Neural cell (in vitro differentiated cells): ENCODE results near the gene TMC3. TPM values are rescaled to one million over a fixed set of nuclear protein-coding genes. Genes with fewer than 3 reads are reported as not detected.

ENCODE experiments used
- H2AFZ ChIP-seq: fragments of 200-600, 300-800 bp; sonication (generic), shearing (Covaris generic); 2 replicates; pipeline ENCODE4 v1.6.0; 2014; ENCODE audit warnings: low read depth, mild to moderate bottlenecking, antibody characterized with exemption, low read length, moderate library complexity
- H3F3A ChIP-seq: fragments of 200-600 bp; shearing (Covaris generic); 2 replicates; pipeline ENCODE4 v1.6.1; 2016; ENCODE audit warnings: mild to moderate bottlenecking, moderate library complexity, mixed read lengths, antibody characterized with exemption, low read length; ENCODE audit not compliant: insufficient read depth, poor library complexity, severe bottlenecking
- H3K27ac ChIP-seq: fragments of 200-600, 300-800 bp; sonication (generic), shearing (Covaris generic); 2 replicates; pipeline ENCODE4 v1.5.1; 2014; ENCODE audit warnings: mild to moderate bottlenecking, low read length, moderate library complexity
- H3K27me3 ChIP-seq: fragments of 300-800, 200-600 bp; sonication (generic), shearing (Covaris generic); 2 replicates; pipeline ENCODE4 v1.6.0; 2014; ENCODE audit warnings: mild to moderate bottlenecking, low read depth, low read length, moderate library complexity; ENCODE audit not compliant: insufficient read depth
- H3K36me3 ChIP-seq: fragments of 300-800, 200-600 bp; sonication (generic), shearing (Covaris generic); 2 replicates; pipeline ENCODE4 v1.5.1; 2014; ENCODE audit warnings: mild to moderate bottlenecking, antibody characterized with exemption, low read length, moderate library complexity; ENCODE audit not compliant: insufficient read depth
- H3K4me2 ChIP-seq: fragments of 300-800, 200-600 bp; sonication (generic), shearing (Covaris generic); 2 replicates; pipeline ENCODE4 v1.6.0; 2014; ENCODE audit warnings: mild to moderate bottlenecking, low read length
- H3K4me3 ChIP-seq: fragments of 300-800, 200-600 bp; sonication (generic), shearing (Covaris generic); 2 replicates; pipeline ENCODE4 v1.5.1; 2014; ENCODE audit warnings: mild to moderate bottlenecking, low read length, moderate library complexity
- H3K79me2 ChIP-seq: fragments of 200-600 bp; shearing (Covaris generic); replicated peaks from 2 replicates; pipeline ENCODE4 v1.6.0; 2014; ENCODE audit warnings: mild to moderate bottlenecking, low read length, moderate library complexity; ENCODE audit not compliant: insufficient read depth
- H3K9ac ChIP-seq: fragments of 300-800, 200-600 bp; sonication (generic), shearing (Covaris generic); 2 replicates; pipeline ENCODE4 v1.6.1; 2016; ENCODE audit warnings: mild to moderate bottlenecking, low read length, mixed read lengths
- H3K9me2 ChIP-seq: fragments of 200-600 bp; shearing (Covaris generic); 2 replicates; pipeline ENCODE4 v1.6.1; 2016; ENCODE audit warnings: mild to moderate bottlenecking, low read length, mixed read lengths; ENCODE audit not compliant: insufficient read depth
- H3K9me3 ChIP-seq: fragments of 200-600, 300-800 bp; sonication (generic), shearing (Covaris generic); 2 replicates; pipeline ENCODE4 v1.6.1; 2016; ENCODE audit warnings: mild to moderate bottlenecking, mixed run types, low read length, moderate library complexity, mixed read lengths
- H4K20me1 ChIP-seq: fragments of 200-600 bp; shearing (Covaris generic); 2 replicates; pipeline ENCODE4 v1.6.1; 2016; ENCODE audit warnings: mild to moderate bottlenecking, mixed run types; ENCODE audit not compliant: insufficient read depth
- CTCF ChIP-seq: fragments of 450-650 bp; IDR thresholded peaks from 2 replicates; pipeline ENCODE4 v1.5.1; 2014; ENCODE audit warnings: antibody characterized with exemption, mild to moderate bottlenecking, moderate library complexity; ENCODE audit not compliant: poor library complexity, severe bottlenecking
- EP300 ChIP-seq: fragments of 450-650 bp; conservative IDR thresholded peaks from 2 replicates; pipeline ENCODE4 v1.6.1; 2014; ENCODE audit warnings: antibody characterized with exemption, mild to moderate bottlenecking, moderate library complexity; ENCODE audit not compliant: poor library complexity, severe bottlenecking
- EZH2 ChIP-seq: fragments of 200-600, 300-800 bp; shearing (Covaris generic), sonication (generic); IDR thresholded peaks from 2 replicates; pipeline ENCODE4 v1.6.1; 2014; ENCODE audit warnings: antibody characterized with exemption, low read length, borderline replicate concordance, mild to moderate bottlenecking; ENCODE audit not compliant: insufficient read depth, poor library complexity, severe bottlenecking
- MXI1 ChIP-seq: fragments of 450-650 bp; conservative IDR thresholded peaks from 2 replicates; pipeline ENCODE4 v1.6.1; 2014; ENCODE audit warnings: antibody characterized with exemption, mild to moderate bottlenecking; ENCODE audit not compliant: poor library complexity, severe bottlenecking
- POLR2AphosphoS5 ChIP-seq: IDR thresholded peaks from 2 replicates; pipeline ENCODE4 v1.6.1; 2012
- RAD21 ChIP-seq: fragments of 450-650 bp; conservative IDR thresholded peaks from 2 replicates; pipeline ENCODE4 v1.6.1; 2014; ENCODE audit warnings: antibody characterized with exemption, mild to moderate bottlenecking, moderate library complexity
- SMC3 ChIP-seq: fragments of 450-650 bp; conservative IDR thresholded peaks from 2 replicates; pipeline ENCODE4 v1.6.1; 2014; ENCODE audit warnings: antibody characterized with exemption, mild to moderate bottlenecking, moderate library complexity; ENCODE audit not compliant: poor library complexity
- TAF1 ChIP-seq: IDR thresholded peaks from 2 replicates; pipeline ENCODE4 v1.6.1; 2012; ENCODE audit warnings: low read depth
- polyA plus RNA-seq: library from polyadenylated mRNA; depleted of rRNA; stranded (reverse); fragments of >200 nt; gene quantifications from 2 replicates; pipeline ENCODE4 v1.2.3, GENCODE V29; 2014
- TF ChIP-seq, protein P1 (sequence below): IDR thresholded peaks from 2 replicates; pipeline ENCODE4 v1.6.1; 2012; ENCODE audit warnings: borderline replicate concordance

TMC3 gene
- polyA plus RNA-seq, 1 donor from 2014 or later: not detected

DNA sequence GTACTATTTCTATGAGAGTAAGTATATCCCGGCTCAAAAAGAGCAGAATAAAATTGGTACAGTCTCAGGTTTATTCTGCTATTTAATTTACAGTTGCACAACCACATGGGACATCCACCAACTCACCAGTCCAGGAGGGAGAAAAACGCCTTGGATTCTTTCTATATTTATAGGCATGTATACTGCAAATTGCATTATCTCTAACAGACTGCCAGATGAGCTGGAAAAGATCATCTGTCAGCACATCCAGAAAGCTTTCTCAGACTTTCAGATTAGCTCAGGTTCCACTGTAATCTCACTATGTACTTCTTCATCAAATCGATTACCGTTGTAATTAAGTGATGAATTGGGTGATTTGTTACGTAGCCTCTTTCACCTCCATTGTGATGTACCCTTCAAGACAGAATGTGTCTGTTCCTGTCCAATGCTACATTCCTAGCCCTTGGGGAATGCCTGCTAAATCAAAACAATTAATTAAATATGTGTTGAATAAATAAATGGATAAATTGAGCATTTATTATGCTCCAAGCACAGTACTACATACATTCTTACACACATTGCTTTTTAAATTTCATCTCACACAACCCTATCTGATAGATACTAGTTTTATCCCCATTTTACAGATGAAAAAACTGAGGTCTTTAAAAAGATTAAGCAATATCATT is 38.1 kb upstream of the TMC3 start:
- Histone ChIP-seq H3K79me2 (no peaks in the 10 kb centered on the region), H3K36me3 (no peaks in the 10 kb centered on the region), H3K27me3 (no peaks in the 10 kb centered on the region), H3K4me2 (no peak overlapping the region), H3F3A (no peaks in the 10 kb centered on the region), H2AFZ (no peak overlapping the region), H3K9me2 (no peaks in the 10 kb centered on the region), H4K20me1 (no peaks in the 10 kb centered on the region), H3K9me3 (no peaks in the 10 kb centered on the region), H3K9ac (no peak overlapping the region), H3K27ac (no peak overlapping the region), H3K4me3 (no peak overlapping the region)
- no peak for TF ChIP-seq EZH2
- no peak for TF ChIP-seq TAF1
- TF ChIP-seq SMC3: no peak
- TF ChIP-seq CTCF: no peak
- no peak for TF ChIP-seq RAD21
- TF ChIP-seq POLR2AphosphoS5: no peak
- TF ChIP-seq, protein P1, sequence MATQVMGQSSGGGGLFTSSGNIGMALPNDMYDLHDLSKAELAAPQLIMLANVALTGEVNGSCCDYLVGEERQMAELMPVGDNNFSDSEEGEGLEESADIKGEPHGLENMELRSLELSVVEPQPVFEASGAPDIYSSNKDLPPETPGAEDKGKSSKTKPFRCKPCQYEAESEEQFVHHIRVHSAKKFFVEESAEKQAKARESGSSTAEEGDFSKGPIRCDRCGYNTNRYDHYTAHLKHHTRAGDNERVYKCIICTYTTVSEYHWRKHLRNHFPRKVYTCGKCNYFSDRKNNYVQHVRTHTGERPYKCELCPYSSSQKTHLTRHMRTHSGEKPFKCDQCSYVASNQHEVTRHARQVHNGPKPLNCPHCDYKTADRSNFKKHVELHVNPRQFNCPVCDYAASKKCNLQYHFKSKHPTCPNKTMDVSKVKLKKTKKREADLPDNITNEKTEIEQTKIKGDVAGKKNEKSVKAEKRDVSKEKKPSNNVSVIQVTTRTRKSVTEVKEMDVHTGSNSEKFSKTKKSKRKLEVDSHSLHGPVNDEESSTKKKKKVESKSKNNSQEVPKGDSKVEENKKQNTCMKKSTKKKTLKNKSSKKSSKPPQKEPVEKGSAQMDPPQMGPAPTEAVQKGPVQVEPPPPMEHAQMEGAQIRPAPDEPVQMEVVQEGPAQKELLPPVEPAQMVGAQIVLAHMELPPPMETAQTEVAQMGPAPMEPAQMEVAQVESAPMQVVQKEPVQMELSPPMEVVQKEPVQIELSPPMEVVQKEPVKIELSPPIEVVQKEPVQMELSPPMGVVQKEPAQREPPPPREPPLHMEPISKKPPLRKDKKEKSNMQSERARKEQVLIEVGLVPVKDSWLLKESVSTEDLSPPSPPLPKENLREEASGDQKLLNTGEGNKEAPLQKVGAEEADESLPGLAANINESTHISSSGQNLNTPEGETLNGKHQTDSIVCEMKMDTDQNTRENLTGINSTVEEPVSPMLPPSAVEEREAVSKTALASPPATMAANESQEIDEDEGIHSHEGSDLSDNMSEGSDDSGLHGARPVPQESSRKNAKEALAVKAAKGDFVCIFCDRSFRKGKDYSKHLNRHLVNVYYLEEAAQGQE: no peak
- TF ChIP-seq MXI1: no peak
- TF ChIP-seq EP300: no peak

DNA sequence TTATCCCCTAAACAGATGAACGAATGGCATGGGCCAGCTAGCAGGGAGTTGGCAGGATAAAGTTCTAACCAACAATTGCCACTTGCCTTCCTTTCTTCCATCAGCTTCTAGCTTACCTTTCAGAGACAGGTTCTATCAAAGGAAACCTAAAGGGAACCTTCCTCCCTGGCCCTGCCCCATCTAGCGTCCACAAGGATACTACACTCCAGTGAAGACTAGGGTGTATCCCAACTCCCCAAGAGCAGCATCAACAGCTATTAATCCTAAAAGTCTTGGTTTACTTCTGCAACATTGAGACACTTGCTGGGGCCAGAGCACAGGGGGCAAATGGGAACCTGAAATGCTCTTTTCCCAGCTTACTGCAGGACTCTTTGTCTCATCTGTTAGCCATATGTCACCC is 37.0 kb upstream of the TMC3 start:
- H3K27ac ChIP-seq: no peak overlapping the region
- H3K4me2 ChIP-seq: peak overlapping the region; percentile 33
- no peaks in the 10 kb centered on the region for H3K9me2 ChIP-seq
- peak overlapping the region; percentile 31 for H2AFZ ChIP-seq
- TF ChIP-seq EP300 (no peak), RAD21 (no peak), POLR2AphosphoS5 (no peak), EZH2 (no peak), CTCF (no peak), TAF1 (no peak)
- TF ChIP-seq, protein P1: no peak
- H3K4me3 ChIP-seq: peak overlapping the region; percentile 59
- no peaks in the 10 kb centered on the region for H4K20me1 ChIP-seq
- H3K27me3 ChIP-seq: no peaks in the 10 kb centered on the region
- H3K36me3 ChIP-seq: no peaks in the 10 kb centered on the region
- H3K9ac ChIP-seq: peak overlapping the region; percentile 40
- no peaks in the 10 kb centered on the region for H3K79me2 ChIP-seq
- no peaks in the 10 kb centered on the region for H3F3A ChIP-seq
- H3K9me3 ChIP-seq: no peaks in the 10 kb centered on the region
